ENCODE data around the gene LRRC74A. TPM values are rescaled to one million over a fixed set of nuclear protein-coding genes. Genes with fewer than 3 reads are reported as not detected.

The LRRC74A gene
- polyA plus RNA-seq, 1 donor (not counting 4 experiments of a cell fraction or from before 2014, with no cell fraction given), result not detected

DNA sequence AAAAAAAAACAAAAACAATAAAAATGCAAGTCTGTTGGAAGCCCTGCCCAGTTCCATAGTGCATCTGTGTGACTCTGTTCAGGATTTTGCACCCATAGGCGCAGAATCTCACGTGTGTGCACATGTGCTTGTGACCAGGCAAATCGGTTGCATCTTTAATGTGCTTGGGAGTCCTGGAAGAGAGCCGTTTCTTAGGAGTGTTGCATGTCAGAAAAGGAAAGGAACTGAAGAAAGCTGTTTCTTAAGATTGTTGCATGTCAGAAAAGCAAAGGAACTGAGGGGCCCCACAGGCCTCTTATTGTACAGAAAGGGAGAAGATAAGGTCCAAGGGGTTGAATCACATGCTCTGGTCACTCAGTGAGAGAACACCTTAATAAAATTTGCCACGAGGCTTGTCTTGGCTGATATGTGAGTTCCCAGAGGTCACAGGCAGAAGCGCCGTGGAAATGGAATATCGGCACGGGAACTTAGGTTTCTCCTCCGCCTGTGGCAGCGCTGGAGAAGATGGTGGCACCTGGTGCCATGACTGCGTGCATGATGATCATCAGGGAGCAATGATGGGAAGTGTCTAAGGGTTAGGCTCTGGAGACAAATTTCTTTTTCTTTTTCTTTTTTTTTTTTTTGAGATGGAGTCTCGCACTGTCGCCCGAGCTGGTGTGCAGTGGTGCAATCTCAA lies 90.0 kb downstream of the LRRC74A start:
- Histone ChIP-seq H3K27ac (ENCODE audit: control insufficient read depth, insufficient read depth, low read length) (no peak overlapping the region), H3K4me2 (ENCODE audit: control insufficient read depth, extremely low read depth, insufficient read depth, low read depth, low read length) (no peak overlapping the region), H3K9me3 (ENCODE audit: control insufficient read depth, low read depth, low read length) (no peaks in the 10 kb centered on the region), H2AFZ (ENCODE audit: control insufficient read depth, low read length) (no peak overlapping the region), H3K9me1 (ENCODE audit: control insufficient read depth, extremely low read depth, insufficient read depth, low read length) (no peaks in the 10 kb centered on the region), H4K20me1 (ENCODE audit: control insufficient read depth, extremely low read depth, insufficient read depth, low read length) (no peaks in the 10 kb centered on the region), H3K9ac (ENCODE audit: control insufficient read depth, extremely low read depth, insufficient read depth, low read length) (no peak overlapping the region), H3K4me1 (ENCODE audit: control insufficient read depth, extremely low read depth, insufficient read depth, low read length) (peaks cover 55% of the 10 kb centered on the region), H3K36me3 (ENCODE audit: control insufficient read depth in 2 of 2, extremely low read depth in 1 of 2, insufficient read depth in 2 of 2, low read length in 2 of 2) (no peaks in the 10 kb centered on the region), H3K79me2 (ENCODE audit: control insufficient read depth, insufficient read depth, low read length) (no peaks in the 10 kb centered on the region), H3K27me3 (ENCODE audit: control insufficient read depth, extremely low read depth, insufficient read depth, low read length) (no peaks in the 10 kb centered on the region), H3K4me3 (ENCODE audit: control insufficient read depth in 2 of 3, extremely low read depth in 1 of 3, insufficient read depth in 2 of 3, low read depth in 1 of 3, low read length in 3 of 3) (no peak overlapping the region)
- dilution Hi-C loops (cut with MboI; ENCODE audit: extremely low pct_ligation_motif_present, low sequenced_read_pairs), result no loop called here
- DNase-seq (ENCODE audit: low read depth, low spot score), result no peak
- no peak for FAIRE-seq
- no peak for TF ChIP-seq EZH2 (IDR thresholded peaks at IDR 0.05; ENCODE audit: low read length)
- TF ChIP-seq CTCF (optimal IDR thresholded peaks at IDR 0.05 in 1 of 3, IDR thresholded peaks at IDR 0.05 in 1 of 3, conservative IDR thresholded peaks at IDR 0.05 in 1 of 3; ENCODE audit: extremely low read depth in 1 of 3, insufficient read depth in 2 of 3, low read length in 3 of 3), result no peak

DNA sequence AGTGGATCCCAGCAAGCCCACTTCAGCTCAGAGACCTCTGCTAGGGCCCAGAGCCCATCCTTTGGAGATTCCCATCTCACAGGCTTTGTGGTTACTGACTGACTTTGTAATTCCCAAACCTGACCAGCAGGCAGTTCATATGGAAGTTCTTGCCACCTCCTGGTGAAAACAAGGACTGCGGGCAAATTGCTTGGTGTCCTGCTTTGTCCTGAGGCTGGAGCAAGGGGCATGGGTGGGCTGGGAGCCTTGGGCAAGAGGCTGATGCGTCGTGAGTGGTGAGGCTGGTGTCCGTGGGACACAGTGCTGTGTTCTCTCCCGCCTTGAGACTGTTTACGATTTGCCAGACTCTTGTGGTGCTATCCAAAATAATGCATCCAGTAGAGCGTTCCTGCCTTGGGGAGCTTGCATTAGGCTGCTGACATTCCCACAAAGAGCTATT lies 91.0 kb downstream of the LRRC74A start:
- no peak overlapping the region for H2AFZ ChIP-seq (ENCODE audit: control insufficient read depth, low read length)
- TF ChIP-seq CTCF (optimal IDR thresholded peaks at IDR 0.05 in 1 of 3, IDR thresholded peaks at IDR 0.05 in 1 of 3, conservative IDR thresholded peaks at IDR 0.05 in 1 of 3; ENCODE audit: extremely low read depth in 1 of 3, insufficient read depth in 2 of 3, low read length in 3 of 3) (peak in 2 of 3 experiments; percentile 91 to 92), EZH2 (IDR thresholded peaks at IDR 0.05; ENCODE audit: low read length) (no peak)
- dilution Hi-C loops (cut with MboI; ENCODE audit: extremely low pct_ligation_motif_present, low sequenced_read_pairs), result no loop called here
- no peaks in the 10 kb centered on the region for H3K9me3 ChIP-seq (ENCODE audit: control insufficient read depth, low read depth, low read length)
- H4K20me1 ChIP-seq (ENCODE audit: control insufficient read depth, extremely low read depth, insufficient read depth, low read length), result no peaks in the 10 kb centered on the region
- H3K9me1 ChIP-seq (ENCODE audit: control insufficient read depth, extremely low read depth, insufficient read depth, low read length), result no peaks in the 10 kb centered on the region
- H3K27me3 ChIP-seq (ENCODE audit: control insufficient read depth, extremely low read depth, insufficient read depth, low read length), result no peaks in the 10 kb centered on the region
- FAIRE-seq, result peak; percentile 74
- H3K36me3 ChIP-seq (ENCODE audit: control insufficient read depth in 2 of 2, extremely low read depth in 1 of 2, insufficient read depth in 2 of 2, low read length in 2 of 2), result no peaks in the 10 kb centered on the region
- H3K27ac ChIP-seq (ENCODE audit: control insufficient read depth, insufficient read depth, low read length), result peak overlapping the region; percentile 86
- H3K4me3 ChIP-seq (ENCODE audit: control insufficient read depth in 2 of 3, extremely low read depth in 1 of 3, insufficient read depth in 2 of 3, low read depth in 1 of 3, low read length in 3 of 3), result no peak overlapping the region
- H3K79me2 ChIP-seq (ENCODE audit: control insufficient read depth, insufficient read depth, low read length), result no peaks in the 10 kb centered on the region
- H3K9ac ChIP-seq (ENCODE audit: control insufficient read depth, extremely low read depth, insufficient read depth, low read length), result peak overlapping the region; percentile 76
- peaks cover 55% of the 10 kb centered on the region for H3K4me1 ChIP-seq (ENCODE audit: control insufficient read depth, extremely low read depth, insufficient read depth, low read length)
- H3K4me2 ChIP-seq (ENCODE audit: control insufficient read depth, extremely low read depth, insufficient read depth, low read depth, low read length), result no peak overlapping the region
- no peak for DNase-seq (ENCODE audit: low read depth, low spot score)

Measured in keratinocyte (primary cell).